RWPE1 (cell line): ENCODE data around the gene PPP1R9B.

ENCODE experiments used
- CTCF ChIA-PET: fragments of 350-600 bp; sonication (Branson Sonifier 250); formaldehyde crosslinking; extraction: SDS; loops from one replicate; lab custom pipeline; 2021; lab: Yijun Ruan, JAX
- POLR2A ChIA-PET: fragments of 400-600 bp; formaldehyde crosslinking; extraction: SDS; loops from one replicate; lab custom pipeline; 2020; ENCODE audit warnings: antibody characterized with exemption; ENCODE audit not compliant: low non-redundant PET; lab: Yijun Ruan, JAX
- DNase-seq: peaks from one replicate; pipeline ENCODE4 v3.0.0; 2012; ENCODE audit warnings: low spot score
- H3K27ac ChIP-seq: fragments of 450-650 bp; 2 replicates; pipeline ENCODE4 v1.5.1; 2017
- CTCF ChIP-seq: fragments of 450-650 bp; conservative IDR thresholded peaks from 2 replicates; pipeline ENCODE4 v1.5.1; 2017; ENCODE audit warnings: low read depth, mild to moderate bottlenecking

The PPP1R9B gene

DNA sequence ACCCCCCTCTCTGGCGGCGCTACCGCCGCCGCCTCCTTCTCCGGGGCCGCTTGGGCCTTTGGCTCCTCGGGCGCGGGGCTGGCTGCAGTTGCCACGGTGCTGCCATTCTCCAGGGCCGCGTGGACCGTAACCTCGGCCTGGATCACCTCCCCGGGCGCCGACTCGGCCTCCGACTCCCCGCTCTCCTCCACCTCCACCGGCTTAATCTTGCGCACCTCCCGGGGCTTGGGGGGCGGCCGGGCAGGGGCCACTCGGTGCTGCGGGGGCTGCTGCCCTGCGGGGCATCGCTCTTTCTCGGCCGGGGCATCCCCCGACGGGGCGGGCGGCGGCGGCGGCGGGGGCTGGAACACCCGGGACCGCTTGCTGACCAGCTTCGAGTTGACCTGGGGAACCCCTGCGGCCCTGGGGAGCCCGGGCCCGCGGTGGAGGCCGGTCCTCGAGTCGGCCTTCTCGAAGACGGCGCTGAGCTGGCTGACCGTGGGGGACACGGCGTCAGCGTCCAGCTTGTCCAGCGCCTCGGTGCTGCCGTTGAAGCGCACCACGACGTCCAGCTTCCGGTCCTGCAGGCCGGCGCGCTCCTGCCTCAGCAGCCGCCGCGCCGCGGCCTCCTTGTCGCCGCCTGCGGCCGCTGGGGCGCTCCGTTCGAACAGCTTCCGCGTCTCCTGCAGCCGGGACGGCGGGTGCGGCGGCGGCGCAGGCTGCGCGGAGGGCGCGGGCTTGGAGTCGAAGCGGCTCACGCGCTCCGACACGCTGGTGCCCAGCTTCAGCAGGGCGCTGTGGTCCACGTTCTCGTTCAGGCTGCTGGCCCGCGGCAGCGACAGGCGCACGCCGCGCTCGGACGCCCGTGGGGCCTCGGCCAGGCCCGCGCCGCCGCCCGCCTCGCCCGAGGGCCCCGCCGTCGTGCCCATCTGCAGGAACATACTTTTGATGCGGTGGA lies 792 bp downstream of the PPP1R9B start:
- TF ChIP-seq CTCF: no peak; the same call in 1 of the 2 replicates
- CTCF ChIA-PET: interaction anchor here (0.7 to 2.1 kb wide), 7 partner anchors 10 to 294 kb away, joined by 3 to 7 read pairs (median 5); no protein-coding TSS in a partner anchor
- POLR2A ChIA-PET: interaction anchor here (0.6 kb wide), 1 partner anchor 31 kb away, joined by 4 read pairs; no protein-coding TSS in a partner anchor
- DNase-seq: no peak
- peak overlapping the region; percentile 98 for H3K27ac ChIP-seq

DNA sequence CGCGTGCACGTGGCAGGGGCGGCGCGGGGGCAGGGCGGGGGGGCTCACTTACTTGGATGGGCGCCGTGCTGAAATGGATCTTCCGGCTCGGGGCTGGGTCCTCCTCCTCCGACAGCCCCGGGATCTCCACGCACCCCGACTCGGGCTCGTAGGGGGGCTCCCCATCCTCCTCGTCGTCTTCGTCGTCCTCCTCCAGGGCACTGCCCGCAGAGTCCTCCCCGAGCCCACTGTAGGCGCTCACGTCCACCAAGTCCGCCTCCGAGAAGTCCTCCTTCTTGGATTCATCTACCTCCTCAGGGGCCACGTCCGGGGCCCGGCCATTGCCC lies 1.4 kb downstream of the PPP1R9B start:
- no peak for TF ChIP-seq CTCF
- DNase-seq: no peak
- POLR2A ChIA-PET: interaction anchor here (0.7 kb wide), 1 partner anchor 40 kb away, joined by 3 read pairs; no protein-coding TSS in a partner anchor
- peak overlapping the region; percentile 98 for H3K27ac ChIP-seq
- CTCF ChIA-PET: interaction anchor here (1.1 to 1.3 kb wide), 2 partner anchors 29 to 32 kb away, joined by 3 to 6 read pairs; no protein-coding TSS in a partner anchor

GRCh38 chr17:50148226-50149090 lies 2.0 kb downstream of the PPP1R9B start:
- peak; percentile 92 for DNase-seq
- CTCF ChIA-PET: interaction anchor here (0.6 to 1.6 kb wide), 9 partner anchors 11 to 144 kb away, joined by 3 to 8 read pairs (median 5); no protein-coding TSS in a partner anchor
- POLR2A ChIA-PET: interaction anchor here (0.7 kb wide), 1 partner anchor 40 kb away, joined by 3 read pairs; no protein-coding TSS in a partner anchor
- peak overlapping the region; percentile 98 for H3K27ac ChIP-seq
- peak; percentile 43 for TF ChIP-seq CTCF

- POLR2A ChIA-PET: no interaction called here
Observed at GRCh38 chr17:50147841-50148225, 2.6 kb downstream of the PPP1R9B start.

DNA sequence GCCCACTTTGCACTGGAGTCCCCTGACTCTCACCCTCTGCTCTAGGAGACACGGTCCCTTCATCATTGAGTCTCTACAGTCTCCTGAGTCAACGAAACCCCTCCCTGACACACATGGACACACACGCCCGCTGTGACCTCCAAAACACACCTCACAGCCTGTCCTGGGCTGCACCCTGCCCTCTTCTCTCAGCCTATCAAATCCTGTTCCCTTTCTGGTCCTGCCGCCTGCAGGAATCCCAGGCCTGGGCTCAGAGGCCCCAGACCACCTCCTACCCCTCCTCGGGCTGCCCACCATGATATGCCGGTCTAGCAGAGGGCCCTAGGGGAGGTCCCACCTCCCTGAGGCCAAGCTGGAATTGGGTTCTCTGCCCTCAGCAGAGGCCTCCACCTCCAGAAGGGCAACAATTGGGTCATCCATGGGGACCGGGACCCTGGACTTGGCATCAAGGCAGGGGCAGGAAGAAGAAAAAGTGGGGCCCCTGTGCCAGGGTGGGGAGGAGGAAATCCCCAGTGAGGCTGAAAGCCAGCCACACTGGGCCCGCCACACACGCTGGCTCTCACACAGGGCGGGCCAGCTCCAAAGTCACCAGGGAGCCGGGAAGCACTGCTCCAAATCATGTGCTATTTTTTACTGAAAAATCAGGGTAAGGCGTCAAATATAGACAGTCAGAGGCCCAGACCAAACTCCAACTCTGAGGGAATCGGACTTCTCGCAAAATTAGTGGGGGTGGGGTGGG lies 3.4 kb downstream of the PPP1R9B start:
- ChIA-PET POLR2A (no interaction called here), CTCF (interaction anchor here (1.5 to 1.6 kb wide), 3 partner anchors 10 to 53 kb away, joined by 4 to 8 read pairs (median 5); no protein-coding TSS in a partner anchor)
- TF ChIP-seq CTCF: no peak
- H3K27ac ChIP-seq: peak overlapping the region; percentile 98
- DNase-seq: no peak

More at GRCh38 chr17:50147841-50148225, 2.6 kb downstream of the PPP1R9B start:
- no peak for DNase-seq
- TF ChIP-seq CTCF: no peak
- CTCF ChIA-PET: interaction anchor here (0.7 to 1.6 kb wide), 7 partner anchors 11 to 54 kb away, joined by 3 to 8 read pairs (median 5); no protein-coding TSS in a partner anchor
- H3K27ac ChIP-seq: peak overlapping the region; percentile 98
